Non-pigmented ciliary epithelial cell (primary cell): ENCODE data around the gene FAM83D.
"Not testable (repeated sequence)": the region's sequence is repeated elsewhere in the genome, so short reads cannot be mapped to it uniquely, and the experiment has no call there.

Experiments
- DNase-seq: peaks from one replicate; pipeline ENCODE4 v3.0.0-alpha.2; 2010; ENCODE audit warnings: low read depth

Gene FAM83D

GRCh38 chr20:38963745-38964144, 37.5 kb downstream of the FAM83D start:
- no peak for DNase-seq

- DNase-seq: no peak
These were observed 39.0 kb downstream of the FAM83D start for GRCh38 chr20:38965264-38965663.

- DNase-seq: no peak
These were observed 41.9 kb downstream of the FAM83D start for GRCh38 chr20:38968090-38968489.

GRCh38 chr20:38969708-38970107, 43.5 kb downstream of the FAM83D start:
- DNase-seq: no peak

DNA sequence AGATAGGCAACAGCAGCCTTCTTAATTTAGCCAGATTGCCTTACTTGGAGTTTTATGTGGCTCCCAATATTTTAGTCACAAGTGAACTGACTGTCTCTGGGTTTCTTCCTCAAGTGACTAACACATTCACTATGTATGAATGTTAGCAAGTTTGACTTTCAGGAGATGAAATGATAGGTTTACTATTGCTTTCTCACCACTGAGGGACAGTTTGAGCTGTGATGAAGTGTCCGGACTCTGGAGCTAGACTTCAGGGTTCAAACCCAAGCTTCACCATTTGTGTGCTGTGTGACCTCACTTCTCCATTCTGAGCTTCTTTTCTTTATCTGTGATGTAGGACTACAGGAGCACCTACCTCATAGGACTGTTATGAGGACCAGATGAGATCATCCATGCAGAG, 44.1 kb downstream of the FAM83D start:
- DNase-seq: peak; percentile 65

DNA sequence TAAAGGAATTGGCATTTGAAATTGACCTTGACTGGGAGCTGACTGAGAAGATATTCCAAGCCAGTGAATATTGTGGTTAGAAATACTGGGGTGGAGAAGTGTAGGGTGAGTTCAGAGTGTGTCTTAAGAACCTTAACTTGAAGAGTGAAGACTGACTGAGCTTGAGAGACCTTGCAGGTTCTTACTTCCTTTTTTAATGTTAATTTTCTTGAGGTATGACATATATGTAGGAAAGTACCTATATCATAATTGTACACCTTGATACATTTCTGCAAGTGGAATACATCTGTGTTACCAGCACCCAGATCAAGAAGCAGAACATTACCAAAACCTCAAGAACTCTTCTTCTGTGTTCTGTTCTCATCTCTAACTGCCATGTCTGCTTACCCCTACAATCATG, 46.9 kb downstream of the FAM83D start:
- DNase-seq: no peak

- no peak for DNase-seq
These were observed 47.4 kb downstream of the FAM83D start for GRCh38 chr20:38973645-38974044.

- DNase-seq: no peak
These were observed 49.4 kb downstream of the FAM83D start for GRCh38 chr20:38975539-38976120.

DNA sequence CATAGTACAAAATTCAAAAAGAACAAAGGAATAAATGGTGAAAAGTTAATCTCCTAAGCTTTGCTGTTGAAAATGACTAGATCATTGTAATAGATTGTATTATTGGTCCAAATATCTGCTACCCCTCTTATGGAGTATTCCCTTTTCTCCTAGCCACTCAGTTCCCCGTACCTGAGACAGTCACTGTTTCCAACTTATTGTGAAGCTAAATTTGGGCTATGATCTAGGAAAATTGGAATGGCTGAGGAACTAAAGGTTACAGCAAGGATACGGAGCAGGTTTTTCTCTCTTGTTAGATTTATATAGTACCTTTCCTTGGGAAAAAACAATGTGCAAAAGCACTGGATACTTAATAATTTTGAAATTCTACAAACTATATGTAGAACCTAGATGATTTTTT, 53.2 kb downstream of the FAM83D start:
- DNase-seq: no peak

GRCh38 chr20:38979842-38980241, 53.6 kb downstream of the FAM83D start:
- DNase-seq: no peak

GRCh38 chr20:38982291-38982690, 56.1 kb downstream of the FAM83D start:
- no peak for DNase-seq

DNA sequence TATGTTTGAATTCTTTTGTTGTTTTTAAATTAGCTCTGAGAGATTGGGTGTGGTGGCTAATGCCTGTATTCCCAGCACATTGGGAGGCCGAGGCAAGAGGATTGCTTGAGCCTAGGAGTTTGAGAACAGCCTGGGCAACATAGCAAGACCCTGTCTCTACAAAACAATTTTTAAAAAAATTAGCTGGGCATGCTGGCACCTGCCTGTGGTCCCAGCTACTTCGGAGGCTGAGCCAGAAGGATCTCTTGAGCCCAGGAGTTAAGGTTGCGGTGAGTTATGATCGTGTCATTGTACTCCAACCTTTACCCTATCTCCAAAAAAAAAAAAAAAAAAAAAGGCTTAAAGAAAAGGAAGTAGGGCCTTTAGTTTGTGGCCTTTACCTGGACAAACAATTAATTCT, 58.8 kb downstream of the FAM83D start:
- DNase-seq: no peak

GRCh38 chr20:38985603-38986170, 59.5 kb downstream of the FAM83D start:
- peak; percentile 46 for DNase-seq

- no peak for DNase-seq
These were observed 60.4 kb downstream of the FAM83D start for GRCh38 chr20:38986663-38987062.

DNA sequence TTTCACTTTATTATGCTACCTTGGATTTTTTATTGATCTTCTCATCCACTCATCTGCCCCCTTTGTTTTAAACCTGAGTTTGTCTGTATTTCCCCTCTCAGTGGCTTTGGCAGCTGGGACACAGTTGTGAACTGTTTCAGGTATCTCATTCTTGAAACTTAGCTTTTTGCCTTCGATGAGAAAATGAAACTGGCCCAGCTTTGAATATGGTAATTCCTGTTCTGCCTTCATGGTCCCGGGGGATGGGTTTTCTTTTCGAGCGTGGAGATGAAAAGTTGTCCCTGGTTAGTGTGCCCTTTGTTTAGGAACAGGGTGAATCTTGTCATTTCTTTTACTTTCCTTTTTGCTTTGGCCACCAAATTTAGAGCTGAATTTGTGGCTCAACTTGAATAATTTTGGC, 61.6 kb downstream of the FAM83D start:
- no peak for DNase-seq

GRCh38 chr20:38990728-38991127, 64.5 kb downstream of the FAM83D start:
- no peak for DNase-seq

DNA sequence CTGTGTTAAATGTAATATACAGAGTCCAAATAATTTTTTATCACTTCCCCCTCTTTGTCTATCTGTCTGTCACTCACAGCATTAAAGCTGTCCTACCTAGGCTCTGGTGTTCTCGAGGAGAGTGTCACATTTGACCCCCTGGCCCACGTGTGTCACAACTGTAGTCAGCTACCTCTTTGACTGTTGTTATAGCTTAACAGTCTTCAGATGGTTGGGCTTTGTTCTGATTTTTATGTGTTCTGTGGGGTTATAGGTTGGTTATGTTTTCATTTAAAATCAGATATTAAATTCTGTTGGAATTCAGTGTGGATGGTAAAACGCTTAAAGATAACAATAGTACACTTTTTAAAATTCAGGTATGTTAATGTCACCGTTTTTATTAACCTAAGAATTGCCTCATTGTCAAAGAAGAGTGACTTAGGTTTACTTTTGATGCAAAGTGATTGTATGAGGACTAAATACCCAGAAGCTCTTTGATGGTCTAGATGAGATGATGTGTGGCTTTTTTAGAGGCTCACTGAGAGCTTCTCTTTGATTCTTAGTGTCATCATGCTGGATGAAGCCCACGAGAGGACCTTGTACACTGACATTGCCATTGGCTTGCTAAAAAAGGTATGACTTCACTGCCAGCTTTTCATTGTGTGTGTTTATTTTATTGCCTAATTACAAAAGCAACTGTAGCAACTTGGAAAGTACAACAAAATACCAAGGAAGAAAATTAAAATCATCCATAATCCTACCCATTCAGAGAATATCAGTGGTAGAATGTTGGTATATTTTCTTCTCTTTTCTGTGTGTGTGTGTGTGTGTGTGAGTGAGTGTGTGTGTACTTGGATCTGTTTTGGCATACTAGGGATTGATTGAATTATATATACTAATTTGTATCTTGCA, 65.8 kb downstream of the FAM83D start:
- DNase-seq: no peak

DNA sequence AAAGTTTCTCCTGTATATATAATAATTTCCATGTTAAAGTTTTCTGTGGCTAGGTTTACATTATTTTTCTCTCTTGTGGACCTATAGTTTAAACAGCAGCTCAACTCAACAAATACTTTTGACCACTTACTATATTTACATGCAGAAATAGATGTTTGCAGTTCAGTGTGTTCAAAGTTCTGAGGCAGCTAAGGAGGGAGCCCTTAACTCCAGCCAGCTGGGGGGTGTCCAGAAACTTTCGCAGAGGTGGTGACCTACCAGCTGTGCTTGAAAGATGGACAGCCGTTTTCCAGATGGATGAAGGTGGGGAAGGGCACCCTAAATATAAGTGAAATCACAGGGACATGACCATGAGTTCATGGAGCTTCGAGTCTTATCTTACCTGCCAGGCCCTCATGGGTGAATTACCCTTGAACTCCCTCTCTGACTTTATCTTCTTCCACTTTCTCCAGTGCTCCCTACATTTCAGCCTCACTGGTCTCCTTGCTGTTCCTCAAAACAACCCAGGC, 69.4 kb downstream of the FAM83D start:
- no peak for DNase-seq

GRCh38 chr20:38996866-38997265, 70.6 kb downstream of the FAM83D start:
- DNase-seq: not testable (repeated sequence)

DNA sequence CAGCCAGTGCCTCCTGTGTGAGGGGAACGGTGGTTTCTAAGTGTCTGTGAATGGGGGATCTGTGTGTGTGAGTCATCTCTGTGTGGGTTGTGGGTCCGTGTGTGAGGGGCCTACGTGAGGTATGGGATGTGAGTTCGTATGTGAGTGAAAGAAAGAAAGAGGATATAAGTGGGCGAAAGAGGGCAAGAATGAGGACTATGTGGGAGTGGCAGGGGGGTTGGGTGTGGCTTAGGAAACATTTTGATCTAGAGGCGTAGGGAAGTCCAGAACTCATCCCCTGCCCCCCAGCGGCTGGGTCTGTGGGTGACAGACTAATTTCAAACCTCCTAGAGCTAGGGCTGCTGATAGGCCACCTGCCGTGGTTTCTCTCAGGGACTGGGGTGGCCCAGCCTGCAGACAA, 71.4 kb downstream of the FAM83D start:
- DNase-seq: no peak

DNA sequence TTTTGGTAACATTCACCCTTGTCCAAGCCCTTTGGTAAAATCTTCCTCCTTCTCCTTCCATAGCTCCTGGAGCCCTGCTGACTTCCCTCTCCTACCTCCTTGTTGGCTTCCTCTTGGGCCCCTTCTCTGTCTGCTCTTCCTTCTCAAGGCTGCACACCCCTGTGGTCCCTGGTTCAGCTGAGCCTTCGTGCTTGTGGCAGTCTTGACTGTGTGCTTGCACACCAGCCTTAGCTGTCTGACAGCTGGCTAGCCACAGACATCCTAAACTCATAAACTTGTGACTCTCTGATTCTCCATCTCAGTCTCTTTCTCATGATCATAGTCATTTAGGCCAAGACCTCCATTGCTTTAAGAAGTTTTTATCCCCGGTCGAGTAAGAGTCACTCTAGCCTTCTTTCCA, 73.0 kb downstream of the FAM83D start:
- no peak for DNase-seq

GRCh38 chr20:38999965-39000910, 74.0 kb downstream of the FAM83D start:
- no peak for DNase-seq
